WTC11 (cell line): ENCODE measurements around the gene NUP98. TPM values are rescaled to one million over a fixed set of nuclear protein-coding genes. Genes with fewer than 3 reads are reported as not detected.

Experiments
- ATAC-seq: fragments of 200-7000 bp; cut with Tn5 transposase; 2 replicates; pipeline ENCODE4 v1.10.0; 2021; ENCODE audit warnings: mild to moderate bottlenecking, moderate library complexity
- CTCF ChIA-PET: fragments of 300-600 bp; sonication (Branson Sonifier 250); formaldehyde crosslinking; loops from one replicate; lab custom pipeline; 2021; ENCODE audit warnings: antibody characterized with exemption; lab: Charles Lee
- POLR2A ChIA-PET: fragments of 350-600 bp; sonication (Branson Sonifier 250); formaldehyde crosslinking; loops from one replicate; lab custom pipeline; 2021; ENCODE audit warnings: antibody characterized with exemption; lab: Charles Lee
- DNase-seq: peaks from one replicate; pipeline ENCODE4 v3.0.0; 2021; ENCODE audit warnings: low spot score
- H3K27ac Mint-ChIP-seq: 2 replicates; pipeline ENCODE4 v1.8.0; 2021; ENCODE audit warnings: mixed read lengths
- H3K27me3 Mint-ChIP-seq: 2 replicates; pipeline ENCODE4 v1.8.0; 2021; ENCODE audit warnings: low read depth, mild to moderate bottlenecking, moderate library complexity, mixed read lengths
- H3K36me3 Mint-ChIP-seq: 2 replicates; pipeline ENCODE4 v1.8.0; 2021; ENCODE audit warnings: mixed read lengths
- H3K4me1 Mint-ChIP-seq: 2 replicates; pipeline ENCODE4 v1.8.0; 2022; ENCODE audit warnings: mixed read lengths
- H3K4me3 Mint-ChIP-seq: 2 replicates; pipeline ENCODE4 v1.8.0; 2021; ENCODE audit warnings: mild to moderate bottlenecking, moderate library complexity, mixed read lengths
- H3K9me3 Mint-ChIP-seq: 2 replicates; pipeline ENCODE4 v1.8.0; 2021; ENCODE audit warnings: mixed read lengths
- ATF1 ChIP-seq: sonication (generic); formaldehyde crosslinking; IDR thresholded peaks from 2 replicates; pipeline ENCODE4 v1.8.1; 2023; ENCODE audit warnings: mild to moderate bottlenecking, moderate library complexity, missing genetic modification reagents
- CREM ChIP-seq: sonication (generic); formaldehyde crosslinking; IDR thresholded peaks from 2 replicates; pipeline ENCODE4 v1.8.1; 2022; ENCODE audit warnings: mild to moderate bottlenecking, missing genetic modification reagents, moderate library complexity
- GTF2I ChIP-seq: fragments of 250-450 bp; sonication (Bioruptor Pico); conservative IDR thresholded peaks from 2 replicates; pipeline ENCODE4 v1.4.0; 2021; ENCODE audit warnings: mild to moderate bottlenecking
- JUN ChIP-seq: sonication (generic); formaldehyde crosslinking; IDR thresholded peaks from 2 replicates; pipeline ENCODE4 v1.8.0; 2023; ENCODE audit warnings: mild to moderate bottlenecking, missing genetic modification reagents
- NFATC4 ChIP-seq: fragments of 250-450 bp; sonication (Bioruptor Pico); IDR thresholded peaks from 2 replicates; pipeline ENCODE4 v1.9.0; 2021; ENCODE audit warnings: mild to moderate bottlenecking
- NR1H2 ChIP-seq: sonication (generic); formaldehyde crosslinking; IDR thresholded peaks from 2 replicates; pipeline ENCODE4 v1.9.0; 2021; ENCODE audit warnings: mild to moderate bottlenecking, moderate library complexity, missing genetic modification reagents
- SOX15 ChIP-seq: fragments of 250-450 bp; sonication (Bioruptor Pico); IDR thresholded peaks from 2 replicates; pipeline ENCODE4 v1.9.0; 2021; ENCODE audit warnings: mild to moderate bottlenecking
- SP1 ChIP-seq: sonication (generic); formaldehyde crosslinking; conservative IDR thresholded peaks from 2 replicates; pipeline ENCODE4 v1.8.1; 2022; ENCODE audit warnings: missing genetic modification reagents
- ZNF396 ChIP-seq: fragments of 250-450 bp; sonication (Bioruptor Pico); IDR thresholded peaks from 2 replicates; pipeline ENCODE4 v1.8.0; 2021; ENCODE audit warnings: mild to moderate bottlenecking, moderate library complexity, borderline replicate concordance
- ZNF416 ChIP-seq: fragments of 250-450 bp; sonication (Bioruptor Pico); IDR thresholded peaks from 2 replicates; pipeline ENCODE4 v1.9.0; 2021; ENCODE audit warnings: mild to moderate bottlenecking, inconsistent platforms
- ZNF423 ChIP-seq: fragments of 250-450 bp; sonication (Bioruptor Pico); IDR thresholded peaks from 2 replicates; pipeline ENCODE4 v2.1.2; 2022; ENCODE audit warnings: mild to moderate bottlenecking, moderate library complexity
- total RNA-seq: library from RNA; stranded (reverse); gene quantifications from 3 replicates; pipeline ENCODE4 v1.2.3, GENCODE V29; 2021
- TF ChIP-seq, protein P1 (sequence below): sonication (generic); formaldehyde crosslinking; IDR thresholded peaks from 2 replicates; pipeline ENCODE4 v1.8.0; 2022; ENCODE audit warnings: missing genetic modification reagents
- TF ChIP-seq, protein P2 (sequence below): sonication (generic); formaldehyde crosslinking; IDR thresholded peaks from 2 replicates; pipeline ENCODE4 v1.8.0; 2023; ENCODE audit warnings: mild to moderate bottlenecking, missing genetic modification reagents
- TF ChIP-seq, protein P3 (sequence below): sonication (generic); formaldehyde crosslinking; IDR thresholded peaks from 2 replicates; pipeline ENCODE4 v1.8.1; 2023; ENCODE audit warnings: mild to moderate bottlenecking, missing genetic modification reagents, borderline replicate concordance
- TF ChIP-seq, protein P4 (sequence below): fragments of 200-600 bp; IDR thresholded peaks from 2 replicates; pipeline ENCODE4 v1.8.0; 2022; ENCODE audit warnings: antibody characterized with exemption
- TF ChIP-seq, protein P5 (sequence below): sonication (generic); formaldehyde crosslinking; IDR thresholded peaks from 2 replicates; pipeline ENCODE4 v1.8.1; 2022; ENCODE audit warnings: missing genetic modification reagents, borderline replicate concordance
- TF ChIP-seq, protein P6 (sequence below): sonication (generic); formaldehyde crosslinking; IDR thresholded peaks from 2 replicates; pipeline ENCODE4 v1.8.0; 2022; ENCODE audit warnings: mild to moderate bottlenecking, missing genetic modification reagents

Gene NUP98
- total RNA-seq, 1 experiment from 2014 or later: 81.4 TPM

DNA sequence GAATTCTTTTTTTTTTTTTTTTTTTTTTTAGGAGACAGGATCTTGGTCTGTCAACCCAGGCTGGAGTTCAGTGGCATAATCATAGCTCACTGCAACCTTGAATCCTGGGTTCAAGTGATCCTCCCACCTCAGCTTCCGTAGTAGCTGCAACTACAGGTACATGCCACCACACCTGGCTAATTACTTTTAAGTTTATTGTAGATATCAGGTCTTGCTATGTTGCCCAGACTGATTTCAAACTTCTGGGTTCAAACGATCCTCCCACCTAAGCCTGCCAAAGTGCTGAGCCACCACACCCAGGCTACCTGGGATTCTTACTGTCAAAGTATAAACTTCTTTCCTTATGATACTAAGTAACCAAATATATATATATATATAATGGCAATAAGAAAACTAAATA, 75.3 kb downstream of the NUP98 start:
- Mint-ChIP-seq H3K27me3 (no peaks in the 10 kb centered on the region), H3K4me1 (no peaks in the 10 kb centered on the region)

DNA sequence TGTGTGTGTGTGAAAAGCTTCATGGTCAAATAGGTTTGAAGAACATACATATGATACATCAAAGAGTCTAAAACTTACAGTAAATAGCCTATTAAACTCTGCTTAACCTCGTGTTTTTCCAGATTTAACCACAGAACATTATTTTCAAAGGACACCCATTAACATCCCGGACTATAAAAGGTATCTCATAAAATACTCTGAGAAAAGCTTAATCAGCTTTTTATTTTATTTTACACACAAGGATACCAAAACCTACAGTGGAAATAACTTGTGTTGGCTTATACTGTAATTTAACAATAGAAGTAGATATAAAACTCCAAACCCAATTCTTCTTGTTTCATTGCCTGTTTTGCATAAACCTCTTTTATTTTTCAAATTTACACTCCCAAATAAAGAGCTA, 76.4 kb downstream of the NUP98 start:
- Mint-ChIP-seq H3K27me3 (no peaks in the 10 kb centered on the region), H3K27ac (no peak overlapping the region), H3K9me3 (no peaks in the 10 kb centered on the region), H3K4me3 (no peak overlapping the region), H3K4me1 (no peaks in the 10 kb centered on the region), H3K36me3 (peaks cover 71% of the 10 kb centered on the region)
- CTCF ChIA-PET: interaction anchor here (0.9 kb wide), 1 partner anchor 10 kb away, joined by 3 read pairs; no protein-coding TSS in a partner anchor
- no peak for DNase-seq
- POLR2A ChIA-PET: no interaction called here
- no peak for ATAC-seq
- TF ChIP-seq ATF1 (no peak), NR1H2 (CRISPR knock-in tag) (no peak), ZNF423 (CRISPR knock-in tag) (no peak)
- TF ChIP-seq, protein P1, sequence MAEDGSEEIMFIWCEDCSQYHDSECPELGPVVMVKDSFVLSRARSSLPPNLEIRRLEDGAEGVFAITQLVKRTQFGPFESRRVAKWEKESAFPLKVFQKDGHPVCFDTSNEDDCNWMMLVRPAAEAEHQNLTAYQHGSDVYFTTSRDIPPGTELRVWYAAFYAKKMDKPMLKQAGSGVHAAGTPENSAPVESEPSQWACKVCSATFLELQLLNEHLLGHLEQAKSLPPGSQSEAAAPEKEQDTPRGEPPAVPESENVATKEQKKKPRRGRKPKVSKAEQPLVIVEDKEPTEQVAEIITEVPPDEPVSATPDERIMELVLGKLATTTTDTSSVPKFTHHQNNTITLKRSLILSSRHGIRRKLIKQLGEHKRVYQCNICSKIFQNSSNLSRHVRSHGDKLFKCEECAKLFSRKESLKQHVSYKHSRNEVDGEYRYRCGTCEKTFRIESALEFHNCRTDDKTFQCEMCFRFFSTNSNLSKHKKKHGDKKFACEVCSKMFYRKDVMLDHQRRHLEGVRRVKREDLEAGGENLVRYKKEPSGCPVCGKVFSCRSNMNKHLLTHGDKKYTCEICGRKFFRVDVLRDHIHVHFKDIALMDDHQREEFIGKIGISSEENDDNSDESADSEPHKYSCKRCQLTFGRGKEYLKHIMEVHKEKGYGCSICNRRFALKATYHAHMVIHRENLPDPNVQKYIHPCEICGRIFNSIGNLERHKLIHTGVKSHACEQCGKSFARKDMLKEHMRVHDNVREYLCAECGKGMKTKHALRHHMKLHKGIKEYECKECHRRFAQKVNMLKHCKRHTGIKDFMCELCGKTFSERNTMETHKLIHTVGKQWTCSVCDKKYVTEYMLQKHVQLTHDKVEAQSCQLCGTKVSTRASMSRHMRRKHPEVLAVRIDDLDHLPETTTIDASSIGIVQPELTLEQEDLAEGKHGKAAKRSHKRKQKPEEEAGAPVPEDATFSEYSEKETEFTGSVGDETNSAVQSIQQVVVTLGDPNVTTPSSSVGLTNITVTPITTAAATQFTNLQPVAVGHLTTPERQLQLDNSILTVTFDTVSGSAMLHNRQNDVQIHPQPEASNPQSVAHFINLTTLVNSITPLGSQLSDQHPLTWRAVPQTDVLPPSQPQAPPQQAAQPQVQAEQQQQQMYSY: no peak

More for the DNA sequence above, 75.3 kb downstream of the NUP98 start:
- ChIA-PET POLR2A (no interaction called here), CTCF (no interaction called here)
- no peak overlapping the region for H3K4me3 Mint-ChIP-seq
- ATAC-seq (no peak), DNase-seq (no peak)
- H3K9me3 Mint-ChIP-seq: no peaks in the 10 kb centered on the region
- H3K36me3 Mint-ChIP-seq: peaks cover 75% of the 10 kb centered on the region
- H3K27ac Mint-ChIP-seq: no peak overlapping the region
- TF ChIP-seq NR1H2 (CRISPR knock-in tag): no peak
- TF ChIP-seq GTF2I (CRISPR knock-in tag): no peak
- TF ChIP-seq, protein P2, sequence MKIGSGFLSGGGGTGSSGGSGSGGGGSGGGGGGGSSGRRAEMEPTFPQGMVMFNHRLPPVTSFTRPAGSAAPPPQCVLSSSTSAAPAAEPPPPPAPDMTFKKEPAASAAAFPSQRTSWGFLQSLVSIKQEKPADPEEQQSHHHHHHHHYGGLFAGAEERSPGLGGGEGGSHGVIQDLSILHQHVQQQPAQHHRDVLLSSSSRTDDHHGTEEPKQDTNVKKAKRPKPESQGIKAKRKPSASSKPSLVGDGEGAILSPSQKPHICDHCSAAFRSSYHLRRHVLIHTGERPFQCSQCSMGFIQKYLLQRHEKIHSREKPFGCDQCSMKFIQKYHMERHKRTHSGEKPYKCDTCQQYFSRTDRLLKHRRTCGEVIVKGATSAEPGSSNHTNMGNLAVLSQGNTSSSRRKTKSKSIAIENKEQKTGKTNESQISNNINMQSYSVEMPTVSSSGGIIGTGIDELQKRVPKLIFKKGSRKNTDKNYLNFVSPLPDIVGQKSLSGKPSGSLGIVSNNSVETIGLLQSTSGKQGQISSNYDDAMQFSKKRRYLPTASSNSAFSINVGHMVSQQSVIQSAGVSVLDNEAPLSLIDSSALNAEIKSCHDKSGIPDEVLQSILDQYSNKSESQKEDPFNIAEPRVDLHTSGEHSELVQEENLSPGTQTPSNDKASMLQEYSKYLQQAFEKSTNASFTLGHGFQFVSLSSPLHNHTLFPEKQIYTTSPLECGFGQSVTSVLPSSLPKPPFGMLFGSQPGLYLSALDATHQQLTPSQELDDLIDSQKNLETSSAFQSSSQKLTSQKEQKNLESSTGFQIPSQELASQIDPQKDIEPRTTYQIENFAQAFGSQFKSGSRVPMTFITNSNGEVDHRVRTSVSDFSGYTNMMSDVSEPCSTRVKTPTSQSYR: no peak
- TF ChIP-seq, protein P3, sequence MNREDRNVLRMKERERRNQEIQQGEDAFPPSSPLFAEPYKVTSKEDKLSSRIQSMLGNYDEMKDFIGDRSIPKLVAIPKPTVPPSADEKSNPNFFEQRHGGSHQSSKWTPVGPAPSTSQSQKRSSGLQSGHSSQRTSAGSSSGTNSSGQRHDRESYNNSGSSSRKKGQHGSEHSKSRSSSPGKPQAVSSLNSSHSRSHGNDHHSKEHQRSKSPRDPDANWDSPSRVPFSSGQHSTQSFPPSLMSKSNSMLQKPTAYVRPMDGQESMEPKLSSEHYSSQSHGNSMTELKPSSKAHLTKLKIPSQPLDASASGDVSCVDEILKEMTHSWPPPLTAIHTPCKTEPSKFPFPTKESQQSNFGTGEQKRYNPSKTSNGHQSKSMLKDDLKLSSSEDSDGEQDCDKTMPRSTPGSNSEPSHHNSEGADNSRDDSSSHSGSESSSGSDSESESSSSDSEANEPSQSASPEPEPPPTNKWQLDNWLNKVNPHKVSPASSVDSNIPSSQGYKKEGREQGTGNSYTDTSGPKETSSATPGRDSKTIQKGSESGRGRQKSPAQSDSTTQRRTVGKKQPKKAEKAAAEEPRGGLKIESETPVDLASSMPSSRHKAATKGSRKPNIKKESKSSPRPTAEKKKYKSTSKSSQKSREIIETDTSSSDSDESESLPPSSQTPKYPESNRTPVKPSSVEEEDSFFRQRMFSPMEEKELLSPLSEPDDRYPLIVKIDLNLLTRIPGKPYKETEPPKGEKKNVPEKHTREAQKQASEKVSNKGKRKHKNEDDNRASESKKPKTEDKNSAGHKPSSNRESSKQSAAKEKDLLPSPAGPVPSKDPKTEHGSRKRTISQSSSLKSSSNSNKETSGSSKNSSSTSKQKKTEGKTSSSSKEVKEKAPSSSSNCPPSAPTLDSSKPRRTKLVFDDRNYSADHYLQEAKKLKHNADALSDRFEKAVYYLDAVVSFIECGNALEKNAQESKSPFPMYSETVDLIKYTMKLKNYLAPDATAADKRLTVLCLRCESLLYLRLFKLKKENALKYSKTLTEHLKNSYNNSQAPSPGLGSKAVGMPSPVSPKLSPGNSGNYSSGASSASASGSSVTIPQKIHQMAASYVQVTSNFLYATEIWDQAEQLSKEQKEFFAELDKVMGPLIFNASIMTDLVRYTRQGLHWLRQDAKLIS (CRISPR knock-in tag): no peak
- TF ChIP-seq SP1 (CRISPR knock-in tag): no peak
- TF ChIP-seq, protein P4, sequence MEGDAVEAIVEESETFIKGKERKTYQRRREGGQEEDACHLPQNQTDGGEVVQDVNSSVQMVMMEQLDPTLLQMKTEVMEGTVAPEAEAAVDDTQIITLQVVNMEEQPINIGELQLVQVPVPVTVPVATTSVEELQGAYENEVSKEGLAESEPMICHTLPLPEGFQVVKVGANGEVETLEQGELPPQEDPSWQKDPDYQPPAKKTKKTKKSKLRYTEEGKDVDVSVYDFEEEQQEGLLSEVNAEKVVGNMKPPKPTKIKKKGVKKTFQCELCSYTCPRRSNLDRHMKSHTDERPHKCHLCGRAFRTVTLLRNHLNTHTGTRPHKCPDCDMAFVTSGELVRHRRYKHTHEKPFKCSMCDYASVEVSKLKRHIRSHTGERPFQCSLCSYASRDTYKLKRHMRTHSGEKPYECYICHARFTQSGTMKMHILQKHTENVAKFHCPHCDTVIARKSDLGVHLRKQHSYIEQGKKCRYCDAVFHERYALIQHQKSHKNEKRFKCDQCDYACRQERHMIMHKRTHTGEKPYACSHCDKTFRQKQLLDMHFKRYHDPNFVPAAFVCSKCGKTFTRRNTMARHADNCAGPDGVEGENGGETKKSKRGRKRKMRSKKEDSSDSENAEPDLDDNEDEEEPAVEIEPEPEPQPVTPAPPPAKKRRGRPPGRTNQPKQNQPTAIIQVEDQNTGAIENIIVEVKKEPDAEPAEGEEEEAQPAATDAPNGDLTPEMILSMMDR: no peak
- TF ChIP-seq ZNF396: no peak
- no peak for TF ChIP-seq ZNF423 (CRISPR knock-in tag)
- TF ChIP-seq, protein P5, sequence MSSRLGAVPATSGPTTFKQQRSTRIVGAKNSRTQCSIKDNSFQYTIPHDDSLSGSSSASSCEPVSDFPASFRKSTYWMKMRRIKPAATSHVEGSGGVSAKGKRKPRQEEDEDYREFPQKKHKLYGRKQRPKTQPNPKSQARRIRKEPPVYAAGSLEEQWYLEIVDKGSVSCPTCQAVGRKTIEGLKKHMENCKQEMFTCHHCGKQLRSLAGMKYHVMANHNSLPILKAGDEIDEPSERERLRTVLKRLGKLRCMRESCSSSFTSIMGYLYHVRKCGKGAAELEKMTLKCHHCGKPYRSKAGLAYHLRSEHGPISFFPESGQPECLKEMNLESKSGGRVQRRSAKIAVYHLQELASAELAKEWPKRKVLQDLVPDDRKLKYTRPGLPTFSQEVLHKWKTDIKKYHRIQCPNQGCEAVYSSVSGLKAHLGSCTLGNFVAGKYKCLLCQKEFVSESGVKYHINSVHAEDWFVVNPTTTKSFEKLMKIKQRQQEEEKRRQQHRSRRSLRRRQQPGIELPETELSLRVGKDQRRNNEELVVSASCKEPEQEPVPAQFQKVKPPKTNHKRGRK: no peak
- TF ChIP-seq CREM (CRISPR knock-in tag): no peak
- no peak for TF ChIP-seq NFATC4 (CRISPR knock-in tag)
- no peak for TF ChIP-seq ZNF416 (CRISPR knock-in tag)
- no peak for TF ChIP-seq SOX15 (CRISPR knock-in tag)
- TF ChIP-seq, protein P6, sequence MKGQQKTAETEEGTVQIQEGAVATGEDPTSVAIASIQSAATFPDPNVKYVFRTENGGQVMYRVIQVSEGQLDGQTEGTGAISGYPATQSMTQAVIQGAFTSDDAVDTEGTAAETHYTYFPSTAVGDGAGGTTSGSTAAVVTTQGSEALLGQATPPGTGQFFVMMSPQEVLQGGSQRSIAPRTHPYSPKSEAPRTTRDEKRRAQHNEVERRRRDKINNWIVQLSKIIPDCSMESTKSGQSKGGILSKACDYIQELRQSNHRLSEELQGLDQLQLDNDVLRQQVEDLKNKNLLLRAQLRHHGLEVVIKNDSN (CRISPR knock-in tag): no peak
- no peak for TF ChIP-seq JUN (CRISPR knock-in tag)
